Smooth muscle cell (in vitro differentiated cells): ENCODE measurements around the gene ELP5. TPM values are rescaled to one million over a fixed set of nuclear protein-coding genes. Genes with fewer than 3 reads are reported as not detected.
A peak's percentile ranks its signal among the peaks of the same experiment; 100 is the strongest.

Experiments
- DNase-seq: peaks from one replicate; lab custom pipeline; 2025; ENCODE audit not compliant: unreplicated experiment; lab: John Stamatoyannopoulos, UW
- H2AFZ ChIP-seq: fragments of 200-600 bp; sonication (generic); 2 replicates; pipeline ENCODE4 v1.6.0; 2016; ENCODE audit warnings: antibody characterized with exemption, low read depth, mild to moderate bottlenecking
- H3F3A ChIP-seq: fragments of 200-600 bp; sonication (generic); 2 replicates; pipeline ENCODE4 v1.6.0; 2017; ENCODE audit warnings: antibody characterized with exemption, low read depth
- H3K27ac ChIP-seq: fragments of 200-600 bp; sonication (generic); 2 replicates; pipeline ENCODE4 v1.5.1; 2016; ENCODE audit warnings: low read depth, mild to moderate bottlenecking
- H3K27me3 ChIP-seq: fragments of 200-600 bp; sonication (generic); 2 replicates; pipeline ENCODE4 v1.6.1; 2016; ENCODE audit warnings: low read depth, mild to moderate bottlenecking
- H3K36me3 ChIP-seq: fragments of 200-600 bp; sonication (generic); 2 replicates; pipeline ENCODE4 v1.5.1; 2016; ENCODE audit warnings: low read depth
- H3K4me1 ChIP-seq: fragments of 200-600 bp; sonication (generic); 2 replicates; pipeline ENCODE4 v1.5.1; 2016; ENCODE audit warnings: low read depth
- H3K4me2 ChIP-seq: fragments of 200-600 bp; sonication (generic); 2 replicates; pipeline ENCODE4 v1.6.0; 2016; ENCODE audit warnings: mild to moderate bottlenecking
- H3K4me3 ChIP-seq: fragments of 200-600 bp; sonication (generic); 2 replicates; pipeline ENCODE4 v1.5.1; 2016; ENCODE audit warnings: mild to moderate bottlenecking
- H3K79me2 ChIP-seq: fragments of 200-600 bp; sonication (generic); 2 replicates; pipeline ENCODE4 v1.6.0; 2016; ENCODE audit warnings: low read depth, mild to moderate bottlenecking
- H3K9ac ChIP-seq: fragments of 200-600 bp; sonication (generic); 2 replicates; pipeline ENCODE4 v1.6.0; 2016; ENCODE audit warnings: low read depth
- H3K9me3 ChIP-seq: fragments of 200-600 bp; sonication (generic); replicated peaks from 2 replicates; pipeline ENCODE4 v1.5.1; 2016; ENCODE audit warnings: low read depth
- H4K20me1 ChIP-seq: fragments of 200-600 bp; sonication (generic); 2 replicates; pipeline ENCODE4 v1.6.0; 2016; ENCODE audit warnings: low read depth
- WGBS: methylation state at CpG from one replicate; pipeline ENCODE4 v1.1.7; 2016; ENCODE audit warnings: low lambda C conversion rate; 5-methylcytosine and 5-hydroxymethylcytosine counted together
- polyA plus RNA-seq: library from polyadenylated mRNA; unstranded; fragments of >200 nt; fragmentation: Nextera tagmentation; extraction: Ambion mirVana; gene quantifications from 2 replicates; pipeline ENCODE4 v1.2.1, GENCODE V29; 2016
- total RNA-seq: library from RNA; depleted of rRNA; stranded (reverse); fragments of >200 nt; gene quantifications from 2 replicates; pipeline ENCODE4 v1.2.3, GENCODE V29; 2014
- TF ChIP-seq, protein P1 (sequence below): fragments of 200-600 bp; sonication (generic); IDR thresholded peaks from 2 replicates; pipeline ENCODE4 v1.5.1; 2017; ENCODE audit warnings: borderline replicate concordance, mild to moderate bottlenecking, antibody characterized with exemption; ENCODE audit not compliant: insufficient read depth, poor library complexity, severe bottlenecking

ELP5 gene
- total and polyA plus RNA-seq, 2 experiments from 2014 or later, result 18.7 to 42.4 TPM

- H3K4me3 ChIP-seq, result peak overlapping the region; percentile 55
- DNase-seq, result peak; percentile 73
- no peaks in the 10 kb centered on the region for H3F3A ChIP-seq
- peaks cover 28% of the 10 kb centered on the region for H3K4me1 ChIP-seq
- peak overlapping the region; percentile 14 for H3K27ac ChIP-seq
- H3K4me2 ChIP-seq, result peak overlapping the region; percentile 80
- peak overlapping the region; percentile 58 for H3K9ac ChIP-seq
- H4K20me1 ChIP-seq, result peaks cover 48% of the 10 kb centered on the region
- H3K36me3 ChIP-seq, result no peaks in the 10 kb centered on the region
- WGBS, result 4% methylated on average over 34 of the region's 34 CpGs
- H2AFZ ChIP-seq, result no peak overlapping the region
- peaks cover 23% of the 10 kb centered on the region for H3K79me2 ChIP-seq
- no peaks in the 10 kb centered on the region for H3K27me3 ChIP-seq
- H3K9me3 ChIP-seq, result no peaks in the 10 kb centered on the region
- TF ChIP-seq, protein P1, sequence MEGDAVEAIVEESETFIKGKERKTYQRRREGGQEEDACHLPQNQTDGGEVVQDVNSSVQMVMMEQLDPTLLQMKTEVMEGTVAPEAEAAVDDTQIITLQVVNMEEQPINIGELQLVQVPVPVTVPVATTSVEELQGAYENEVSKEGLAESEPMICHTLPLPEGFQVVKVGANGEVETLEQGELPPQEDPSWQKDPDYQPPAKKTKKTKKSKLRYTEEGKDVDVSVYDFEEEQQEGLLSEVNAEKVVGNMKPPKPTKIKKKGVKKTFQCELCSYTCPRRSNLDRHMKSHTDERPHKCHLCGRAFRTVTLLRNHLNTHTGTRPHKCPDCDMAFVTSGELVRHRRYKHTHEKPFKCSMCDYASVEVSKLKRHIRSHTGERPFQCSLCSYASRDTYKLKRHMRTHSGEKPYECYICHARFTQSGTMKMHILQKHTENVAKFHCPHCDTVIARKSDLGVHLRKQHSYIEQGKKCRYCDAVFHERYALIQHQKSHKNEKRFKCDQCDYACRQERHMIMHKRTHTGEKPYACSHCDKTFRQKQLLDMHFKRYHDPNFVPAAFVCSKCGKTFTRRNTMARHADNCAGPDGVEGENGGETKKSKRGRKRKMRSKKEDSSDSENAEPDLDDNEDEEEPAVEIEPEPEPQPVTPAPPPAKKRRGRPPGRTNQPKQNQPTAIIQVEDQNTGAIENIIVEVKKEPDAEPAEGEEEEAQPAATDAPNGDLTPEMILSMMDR, result no peak
Measured at GRCh38 chr17:7204828-7205461, 47.1 kb upstream of the ELP5 start.

DNA sequence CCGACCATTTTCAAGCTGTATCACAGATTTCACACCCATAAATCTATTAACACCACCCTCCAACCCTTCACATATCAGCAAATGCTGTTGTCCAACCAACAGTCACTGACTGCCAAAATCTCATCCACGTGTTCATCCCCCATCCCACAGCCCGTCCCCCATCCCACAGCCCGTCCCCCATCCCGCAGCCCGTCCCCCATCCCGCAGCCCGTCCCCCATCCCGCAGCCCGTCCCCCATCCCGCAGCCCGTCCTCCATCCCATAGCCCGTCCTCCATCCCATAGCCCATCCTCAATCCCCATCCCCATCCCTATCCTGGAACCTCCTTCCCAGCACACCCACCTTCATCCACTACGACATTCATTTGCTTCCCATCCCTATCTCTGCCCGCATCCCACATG lies 46.5 kb upstream of the ELP5 start:
- Histone ChIP-seq H3K27ac (peak overlapping the region; percentile 14), H3K9ac (peak overlapping the region; percentile 58), H3K4me1 (peaks cover 29% of the 10 kb centered on the region), H3K27me3 (no peaks in the 10 kb centered on the region), H4K20me1 (peaks cover 54% of the 10 kb centered on the region), H3K9me3 (no peaks in the 10 kb centered on the region), H3K4me3 (peak overlapping the region; percentile 55), H3K4me2 (peak overlapping the region; percentile 80), H3K36me3 (no peaks in the 10 kb centered on the region), H2AFZ (no peak overlapping the region), H3F3A (peaks cover 3% of the 10 kb centered on the region), H3K79me2 (peaks cover 29% of the 10 kb centered on the region)
- TF ChIP-seq, protein P1, result no peak
- DNase-seq, result no peak
- 29% methylated on average over 3 of the region's 15 CpGs for WGBS

DNA sequence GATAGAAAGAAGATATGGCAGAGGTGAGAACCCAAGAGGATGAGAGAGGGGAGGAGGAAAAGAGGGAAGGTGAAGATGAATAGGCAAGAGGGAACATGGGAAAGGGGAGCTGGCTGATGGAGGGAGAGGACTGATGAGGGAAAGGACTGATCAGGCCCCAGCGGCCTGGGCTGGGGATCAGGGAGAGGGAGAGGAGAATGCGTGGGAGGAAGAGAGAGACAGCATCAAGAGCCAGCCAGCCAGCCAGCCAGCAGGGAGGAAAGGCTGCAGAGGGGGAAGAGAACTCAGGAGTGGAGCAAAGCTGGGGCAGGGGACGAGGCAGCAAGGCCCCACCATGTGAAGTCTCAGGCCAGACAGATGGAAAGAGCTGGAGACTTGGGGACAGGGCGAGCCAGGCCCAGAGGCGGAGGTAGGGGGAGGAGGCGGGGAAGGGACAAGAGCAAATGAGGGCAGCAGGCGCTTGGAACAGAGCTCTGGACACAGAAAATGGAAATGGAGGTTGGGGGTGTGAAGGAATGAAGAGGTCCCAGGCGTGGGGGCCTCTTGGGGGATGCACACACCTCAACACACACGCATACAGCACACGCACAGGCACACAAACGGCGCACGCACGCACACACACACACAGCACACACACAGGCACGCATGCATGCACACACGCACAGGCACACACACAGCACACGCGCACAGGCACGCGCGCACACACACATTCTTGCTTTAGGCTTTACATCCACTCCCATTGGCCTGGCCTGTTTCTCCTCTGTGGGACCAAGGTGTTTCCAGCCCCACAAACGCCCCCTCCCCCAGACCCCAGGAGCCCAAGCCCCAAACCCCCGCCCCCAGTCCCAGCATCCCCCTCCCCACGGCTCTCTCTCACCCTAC lies 44.7 kb upstream of the ELP5 start:
- Histone ChIP-seq H3K4me2 (no peak overlapping the region), H2AFZ (no peak overlapping the region)

More for the DNA sequence above, 44.7 kb upstream of the ELP5 start:
- Histone ChIP-seq H4K20me1 (peaks cover 70% of the 10 kb centered on the region), H3F3A (peaks cover 3% of the 10 kb centered on the region), H3K9ac (no peak overlapping the region), H3K27ac (no peak overlapping the region), H3K4me3 (no peak overlapping the region), H3K79me2 (peaks cover 46% of the 10 kb centered on the region), H3K4me1 (peaks cover 41% of the 10 kb centered on the region), H3K9me3 (no peaks in the 10 kb centered on the region), H3K27me3 (no peaks in the 10 kb centered on the region), H3K36me3 (no peaks in the 10 kb centered on the region)
- 50% methylated on average over 3 of the region's 24 CpGs for WGBS
- DNase-seq, result no peak
- TF ChIP-seq, protein P1, result no peak
